ENCODE results near the gene TLE4. TPM values are rescaled to one million over a fixed set of nuclear protein-coding genes. Genes with fewer than 3 reads are reported as not detected.

The TLE4 gene
- total and polyA plus RNA-seq, 10 of the 15 experiments (the other 5 are each of a cell fraction or from before 2014, with no cell fraction given): 5.3 to 53.3 (median 23.3) TPM

DNA sequence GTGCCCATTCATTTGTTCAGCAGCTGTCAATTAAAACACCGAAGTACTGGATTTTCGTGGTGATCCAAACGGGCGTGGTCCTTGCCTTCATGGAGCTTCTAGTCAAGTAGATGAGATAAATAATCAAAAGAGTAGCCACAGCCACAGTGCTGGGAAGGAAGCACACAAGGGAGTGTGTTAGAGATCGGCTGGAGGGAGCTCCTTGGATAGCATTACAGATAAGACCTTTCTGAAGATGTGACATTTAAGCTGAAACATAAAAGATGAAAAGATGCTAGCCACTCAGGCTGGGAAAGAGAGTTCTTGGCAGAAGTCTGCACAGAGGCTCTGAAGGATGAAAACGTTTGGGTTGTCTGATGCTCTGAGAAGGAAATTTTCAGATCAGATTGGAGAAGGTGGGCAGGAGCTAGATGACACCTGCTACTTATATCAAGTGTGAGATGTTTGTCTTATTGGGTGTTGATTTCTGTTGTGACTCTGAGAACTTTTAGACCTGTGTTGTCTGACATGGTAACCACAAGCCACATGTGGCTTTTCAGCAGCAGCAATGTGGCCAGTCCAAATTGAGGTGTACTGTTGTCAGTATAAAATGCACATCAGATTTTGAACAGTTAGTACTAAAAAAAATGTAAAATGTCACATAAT, 123.9 kb downstream of the TLE4 start (continued):
- TF ChIP-seq, protein P1, sequence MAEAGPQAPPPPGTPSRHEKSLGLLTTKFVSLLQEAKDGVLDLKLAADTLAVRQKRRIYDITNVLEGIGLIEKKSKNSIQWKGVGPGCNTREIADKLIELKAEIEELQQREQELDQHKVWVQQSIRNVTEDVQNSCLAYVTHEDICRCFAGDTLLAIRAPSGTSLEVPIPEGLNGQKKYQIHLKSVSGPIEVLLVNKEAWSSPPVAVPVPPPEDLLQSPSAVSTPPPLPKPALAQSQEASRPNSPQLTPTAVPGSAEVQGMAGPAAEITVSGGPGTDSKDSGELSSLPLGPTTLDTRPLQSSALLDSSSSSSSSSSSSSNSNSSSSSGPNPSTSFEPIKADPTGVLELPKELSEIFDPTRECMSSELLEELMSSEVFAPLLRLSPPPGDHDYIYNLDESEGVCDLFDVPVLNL (IDR thresholded peaks at IDR 0.05; ENCODE audit: low read depth, low read length): no peak
- no peak for TF ChIP-seq MXI1 (IDR thresholded peaks at IDR 0.05; ENCODE audit: low read depth, low read length)
- TF ChIP-seq RUNX3 (IDR thresholded peaks at IDR 0.05; ENCODE audit: low read length): peak; percentile 79
- TF ChIP-seq DPF2 (IDR thresholded peaks at IDR 0.05): no peak
- no peak for TF ChIP-seq SIX5 (IDR thresholded peaks at IDR 0.05; ENCODE audit: low read depth, low read length, severe bottlenecking)
- TF ChIP-seq PML (IDR thresholded peaks at IDR 0.05; ENCODE audit: low read length): no peak
- TF ChIP-seq, protein P2, sequence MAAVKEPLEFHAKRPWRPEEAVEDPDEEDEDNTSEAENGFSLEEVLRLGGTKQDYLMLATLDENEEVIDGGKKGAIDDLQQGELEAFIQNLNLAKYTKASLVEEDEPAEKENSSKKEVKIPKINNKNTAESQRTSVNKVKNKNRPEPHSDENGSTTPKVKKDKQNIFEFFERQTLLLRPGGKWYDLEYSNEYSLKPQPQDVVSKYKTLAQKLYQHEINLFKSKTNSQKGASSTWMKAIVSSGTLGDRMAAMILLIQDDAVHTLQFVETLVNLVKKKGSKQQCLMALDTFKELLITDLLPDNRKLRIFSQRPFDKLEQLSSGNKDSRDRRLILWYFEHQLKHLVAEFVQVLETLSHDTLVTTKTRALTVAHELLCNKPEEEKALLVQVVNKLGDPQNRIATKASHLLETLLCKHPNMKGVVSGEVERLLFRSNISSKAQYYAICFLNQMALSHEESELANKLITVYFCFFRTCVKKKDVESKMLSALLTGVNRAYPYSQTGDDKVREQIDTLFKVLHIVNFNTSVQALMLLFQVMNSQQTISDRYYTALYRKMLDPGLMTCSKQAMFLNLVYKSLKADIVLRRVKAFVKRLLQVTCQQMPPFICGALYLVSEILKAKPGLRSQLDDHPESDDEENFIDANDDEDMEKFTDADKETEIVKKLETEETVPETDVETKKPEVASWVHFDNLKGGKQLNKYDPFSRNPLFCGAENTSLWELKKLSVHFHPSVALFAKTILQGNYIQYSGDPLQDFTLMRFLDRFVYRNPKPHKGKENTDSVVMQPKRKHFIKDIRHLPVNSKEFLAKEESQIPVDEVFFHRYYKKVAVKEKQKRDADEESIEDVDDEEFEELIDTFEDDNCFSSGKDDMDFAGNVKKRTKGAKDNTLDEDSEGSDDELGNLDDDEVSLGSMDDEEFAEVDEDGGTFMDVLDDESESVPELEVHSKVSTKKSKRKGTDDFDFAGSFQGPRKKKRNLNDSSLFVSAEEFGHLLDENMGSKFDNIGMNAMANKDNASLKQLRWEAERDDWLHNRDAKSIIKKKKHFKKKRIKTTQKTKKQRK (IDR thresholded peaks at IDR 0.05; ENCODE audit: low read depth, low read length): no peak
- no peak for TF ChIP-seq ZBED1 (IDR thresholded peaks at IDR 0.05; ENCODE audit: borderline replicate concordance)
- TF ChIP-seq, protein P3, sequence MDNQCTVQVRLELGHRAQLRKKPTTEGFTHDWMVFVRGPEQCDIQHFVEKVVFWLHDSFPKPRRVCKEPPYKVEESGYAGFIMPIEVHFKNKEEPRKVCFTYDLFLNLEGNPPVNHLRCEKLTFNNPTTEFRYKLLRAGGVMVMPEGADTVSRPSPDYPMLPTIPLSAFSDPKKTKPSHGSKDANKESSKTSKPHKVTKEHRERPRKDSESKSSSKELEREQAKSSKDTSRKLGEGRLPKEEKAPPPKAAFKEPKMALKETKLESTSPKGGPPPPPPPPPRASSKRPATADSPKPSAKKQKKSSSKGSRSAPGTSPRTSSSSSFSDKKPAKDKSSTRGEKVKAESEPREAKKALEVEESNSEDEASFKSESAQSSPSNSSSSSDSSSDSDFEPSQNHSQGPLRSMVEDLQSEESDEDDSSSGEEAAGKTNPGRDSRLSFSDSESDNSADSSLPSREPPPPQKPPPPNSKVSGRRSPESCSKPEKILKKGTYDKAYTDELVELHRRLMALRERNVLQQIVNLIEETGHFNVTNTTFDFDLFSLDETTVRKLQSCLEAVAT (IDR thresholded peaks at IDR 0.05): peak; percentile 56; the same call in 1 of the 2 replicates
- no peak for TF ChIP-seq FOXM1 (IDR thresholded peaks at IDR 0.05; ENCODE audit: low read depth, low read length)
- TF ChIP-seq SREBF2 (IDR thresholded peaks at IDR 0.05; ENCODE audit: low read length): no peak
- no peak for TF ChIP-seq NBN (IDR thresholded peaks at IDR 0.05)
- no peak for TF ChIP-seq FOS (IDR thresholded peaks at IDR 0.05; ENCODE audit: borderline replicate concordance, extremely low read depth, insufficient read length)
- no peak for TF ChIP-seq IKZF2 (IDR thresholded peaks at IDR 0.05)
- no peak for TF ChIP-seq LARP7 (IDR thresholded peaks at IDR 0.05)
- TF ChIP-seq, protein P4, sequence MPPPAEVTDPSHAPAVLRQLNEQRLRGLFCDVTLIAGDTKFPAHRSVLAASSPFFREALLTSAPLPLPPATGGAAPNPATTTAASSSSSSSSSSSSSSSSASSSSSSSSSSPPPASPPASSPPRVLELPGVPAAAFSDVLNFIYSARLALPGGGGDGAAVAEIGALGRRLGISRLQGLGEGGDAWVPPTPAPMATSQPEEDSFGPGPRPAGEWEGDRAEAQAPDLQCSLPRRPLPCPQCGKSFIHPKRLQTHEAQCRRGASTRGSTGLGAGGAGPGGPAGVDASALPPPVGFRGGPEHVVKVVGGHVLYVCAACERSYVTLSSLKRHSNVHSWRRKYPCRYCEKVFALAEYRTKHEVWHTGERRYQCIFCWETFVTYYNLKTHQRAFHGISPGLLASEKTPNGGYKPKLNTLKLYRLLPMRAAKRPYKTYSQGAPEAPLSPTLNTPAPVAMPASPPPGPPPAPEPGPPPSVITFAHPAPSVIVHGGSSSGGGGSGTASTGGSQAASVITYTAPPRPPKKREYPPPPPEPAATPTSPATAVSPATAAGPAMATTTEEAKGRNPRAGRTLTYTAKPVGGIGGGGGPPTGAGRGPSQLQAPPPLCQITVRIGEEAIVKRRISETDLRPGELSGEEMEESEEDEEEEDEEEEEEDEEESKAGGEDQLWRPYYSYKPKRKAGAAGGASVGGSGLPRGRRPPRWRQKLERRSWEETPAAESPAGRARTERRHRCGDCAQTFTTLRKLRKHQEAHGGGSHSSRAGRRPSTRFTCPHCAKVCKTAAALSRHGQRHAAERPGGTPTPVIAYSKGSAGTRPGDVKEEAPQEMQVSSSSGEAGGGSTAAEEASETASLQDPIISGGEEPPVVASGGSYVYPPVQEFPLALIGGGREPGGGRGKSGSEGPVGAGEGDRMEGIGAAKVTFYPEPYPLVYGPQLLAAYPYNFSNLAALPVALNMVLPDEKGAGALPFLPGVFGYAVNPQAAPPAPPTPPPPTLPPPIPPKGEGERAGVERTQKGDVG (CRISPR knock-in tag; IDR thresholded peaks at IDR 0.05): no peak
